Pancreas (tissue), 10 donors: ENCODE measurements around the gene CCDC12. TPM values are rescaled to one million over a fixed set of nuclear protein-coding genes. Genes with fewer than 3 reads are reported as not detected.

Experiments used
- ATAC-seq, 4 donors: fragments of 200-7000 bp; cut with Tn5 transposase; one replicate each; pipeline versions ENCODE4 v1.8.0 to v1.9.1; 2020; ENCODE audit warnings: mild to moderate bottlenecking in 4 of 4, moderate library complexity in 4 of 4
- DNase-seq, 6 donors: peaks; one replicate each; pipeline ENCODE4 v3.0.0-alpha.2; 2020
- FAIRE-seq: peaks from 2 replicates; lab custom pipeline; 2012; peaks lifted over from hg19 to GRCh38; lab: Jason Lieb, UNC
- H3K27ac ChIP-seq, 4 donors: fragments of 200-600 bp; sonication (generic); 1 replicate in 3 of 4; 2 replicates in 1 of 4; pipeline versions ENCODE4 v1.5.0 to v1.8.0; 2020
- H3K27me3 ChIP-seq, 4 donors: fragments of 200-600 bp; one replicate each; pipeline ENCODE4 v1.8.0; 2021
- H3K36me3 ChIP-seq, 3 donors: fragments of 200-600 bp; sonication (generic) in 1 of 3; one replicate each; pipeline versions ENCODE4 v1.5.0 to v1.8.0; 2020 to 2021
- H3K4me1 ChIP-seq, 3 donors: fragments of 200-600 bp; one replicate each; pipeline ENCODE4 v1.8.0; 2021
- H3K4me3 ChIP-seq, 4 donors: fragments of 200-600 bp; sonication (generic) in 2 of 4; one replicate each; pipeline versions ENCODE4 v1.5.0 to v1.8.0; 2020 to 2021
- H3K9me3 ChIP-seq, 4 donors: fragments of 200-600 bp; one replicate each; pipeline ENCODE4 v1.8.0; 2021
- WGBS, 2 donors: extraction: QIAGEN DNeasy Blood & Tissue Kit; methylation state at CpG; one replicate each; pipeline ENCODE4 v1.1.7; 2013; 5-methylcytosine and 5-hydroxymethylcytosine counted together
- intact Hi-C, 3 donors: fragments of 100-400 bp; cut with DNase I; formaldehyde crosslinking; loops; one replicate each; pipeline versions ENCODE4 v1.11.1 to v1.14.2; 2022
- polyA plus RNA-seq, 2 donors: library from polyadenylated mRNA; stranded (reverse); fragments of 200-250 nt; gene quantifications; one replicate each; pipeline ENCODE4 v1.2.3, GENCODE V29; 2013
- total RNA-seq, 6 donors: library from RNA; stranded (reverse); fragmentation: NEBNext Ultra II Directional in 4 of 6; extraction: Animal tissue kit (Norgen Biotek cat#: 25700) in 4 of 6; gene quantifications; one replicate each; pipeline versions ENCODE4 v1.2.1 to v1.2.4, GENCODE V29; 2021 to 2023
- TF ChIP-seq, protein P1 (sequence below), 4 donors: fragments of 200-600 bp; sonication (generic) in 3 of 4; IDR thresholded peaks; one replicate each; pipeline versions ENCODE4 v1.5.0 to v1.8.0; 2021; ENCODE audit warnings: antibody characterized with exemption in 4 of 4
- donor health status: healthy with polysubstance abuse.
- donor health status: DM: no; HTN: no; CAD: no; lungs with moderate emphysema.
- donor health status: DM: no; HTN: no; CAD: no.
- donor health status: control.
- donor health status: control.
- donor health status: Bipolar disorder and iron deficiency.
- donor health status: DM: yes; HTN: yes; CAD: no.
- donor health status: DM: no; HTN: no; CAD: no.
- donor health status: DM: no; HTN: no; CAD: no.
- donor health status: DM: yes; HTN: yes; CAD: no.

CCDC12 gene
- total and polyA plus RNA-seq, 8 donors: 20.7 to 82.8 (median 24.9) TPM

DNA sequence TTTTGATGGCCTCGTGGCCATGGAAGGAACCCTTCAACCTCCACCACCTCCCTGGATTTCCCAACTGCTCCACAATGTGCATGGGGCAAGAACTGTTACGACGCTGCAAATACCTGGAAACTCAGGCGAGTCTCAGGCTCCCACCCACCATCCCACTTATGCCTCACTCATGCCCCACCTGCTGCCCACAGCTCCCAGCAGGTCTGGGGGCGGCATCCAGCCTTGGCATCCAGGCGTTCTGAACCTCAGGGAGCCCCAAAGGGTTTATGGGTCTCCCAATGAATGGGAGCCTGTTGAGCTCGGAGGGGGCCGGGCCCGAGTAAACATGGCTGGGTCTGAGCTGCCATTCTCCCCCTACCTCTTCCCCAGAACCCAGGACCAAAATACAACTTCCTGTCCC lies 101.0 kb downstream of the CCDC12 start:
- Histone ChIP-seq H3K27ac (no peak overlapping the region), H3K9me3 (no peaks in the 10 kb centered on the region), H3K36me3 (no peaks in the 10 kb centered on the region), H3K27me3 (no peaks in the 10 kb centered on the region), H3K4me3 (no peak overlapping the region), H3K4me1 (no peaks in the 10 kb centered on the region)
- FAIRE-seq (no peak), DNase-seq (no peak), ATAC-seq (no peak)
- intact Hi-C loops: no loop called here
- WGBS, 2 donors: 83 to 90% methylated on average over 9 of the region's 9 CpGs
- TF ChIP-seq, protein P1, sequence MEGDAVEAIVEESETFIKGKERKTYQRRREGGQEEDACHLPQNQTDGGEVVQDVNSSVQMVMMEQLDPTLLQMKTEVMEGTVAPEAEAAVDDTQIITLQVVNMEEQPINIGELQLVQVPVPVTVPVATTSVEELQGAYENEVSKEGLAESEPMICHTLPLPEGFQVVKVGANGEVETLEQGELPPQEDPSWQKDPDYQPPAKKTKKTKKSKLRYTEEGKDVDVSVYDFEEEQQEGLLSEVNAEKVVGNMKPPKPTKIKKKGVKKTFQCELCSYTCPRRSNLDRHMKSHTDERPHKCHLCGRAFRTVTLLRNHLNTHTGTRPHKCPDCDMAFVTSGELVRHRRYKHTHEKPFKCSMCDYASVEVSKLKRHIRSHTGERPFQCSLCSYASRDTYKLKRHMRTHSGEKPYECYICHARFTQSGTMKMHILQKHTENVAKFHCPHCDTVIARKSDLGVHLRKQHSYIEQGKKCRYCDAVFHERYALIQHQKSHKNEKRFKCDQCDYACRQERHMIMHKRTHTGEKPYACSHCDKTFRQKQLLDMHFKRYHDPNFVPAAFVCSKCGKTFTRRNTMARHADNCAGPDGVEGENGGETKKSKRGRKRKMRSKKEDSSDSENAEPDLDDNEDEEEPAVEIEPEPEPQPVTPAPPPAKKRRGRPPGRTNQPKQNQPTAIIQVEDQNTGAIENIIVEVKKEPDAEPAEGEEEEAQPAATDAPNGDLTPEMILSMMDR (IDR thresholded peaks at IDR 0.05): no peak

DNA sequence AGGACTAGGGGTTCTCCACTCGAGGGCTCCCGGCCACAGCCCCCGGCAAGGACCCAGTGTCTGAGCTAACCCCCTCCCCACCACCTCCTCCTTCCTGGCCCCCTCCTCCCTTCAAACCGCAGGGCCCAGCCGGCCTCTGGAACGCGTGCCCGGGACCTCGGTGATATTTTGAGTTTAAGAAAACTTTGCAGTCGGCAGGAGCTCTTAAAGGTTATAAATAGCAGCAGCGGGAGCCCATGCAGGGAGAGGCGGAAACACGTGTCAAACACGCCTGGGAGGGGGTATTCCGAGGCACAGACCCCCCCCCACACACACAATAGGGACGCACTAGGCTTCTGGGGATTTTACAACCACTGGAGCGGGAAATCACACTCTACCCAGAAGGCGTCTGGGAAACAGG lies 102.1 kb downstream of the CCDC12 start:
- H3K27ac ChIP-seq: no peak overlapping the region
- ATAC-seq (no peak), DNase-seq (no peak), FAIRE-seq (no peak)
- no peaks in the 10 kb centered on the region for H3K4me1 ChIP-seq
- H3K4me3 ChIP-seq: no peak overlapping the region
- intact Hi-C loops: no loop called here
- no peaks in the 10 kb centered on the region for H3K36me3 ChIP-seq
- no peaks in the 10 kb centered on the region for H3K9me3 ChIP-seq
- 69 to 70% methylated on average over 18 of the region's 18 CpGs for WGBS, 2 donors
- H3K27me3 ChIP-seq: no peaks in the 10 kb centered on the region
- TF ChIP-seq, protein P1 (IDR thresholded peaks at IDR 0.05): no peak

DNA sequence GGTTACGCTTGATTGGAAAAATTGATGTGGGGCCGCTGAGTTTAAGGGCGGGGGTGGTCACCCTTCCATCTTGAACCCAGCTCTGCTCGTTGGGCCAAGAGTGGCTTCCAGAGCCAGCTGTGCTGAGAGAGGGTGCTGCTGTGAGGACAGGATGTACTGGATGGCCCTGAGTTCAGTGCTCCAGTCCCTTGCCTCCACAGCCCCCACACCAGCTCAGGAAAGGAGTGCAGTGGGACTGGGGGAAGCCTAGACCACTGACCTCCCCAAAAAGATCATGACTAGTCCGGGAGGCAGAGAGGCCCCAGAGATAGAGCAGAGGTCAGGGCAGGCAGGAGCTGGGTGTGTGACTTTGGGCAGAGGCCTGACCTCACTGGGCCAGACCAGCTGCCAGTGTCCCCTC lies 103.0 kb downstream of the CCDC12 start:
- intact Hi-C loops: no loop called here
- H3K9me3 ChIP-seq: no peaks in the 10 kb centered on the region
- no peak overlapping the region for H3K4me3 ChIP-seq
- H3K36me3 ChIP-seq: no peaks in the 10 kb centered on the region
- ATAC-seq: no peak
- TF ChIP-seq, protein P1 (IDR thresholded peaks at IDR 0.05): no peak
- no peak for FAIRE-seq
- no peak overlapping the region for H3K27ac ChIP-seq
- no peaks in the 10 kb centered on the region for H3K27me3 ChIP-seq
- H3K4me1 ChIP-seq: no peaks in the 10 kb centered on the region
- 68 to 77% methylated on average over 5 of the region's 5 CpGs for WGBS, 2 donors
- DNase-seq: no peak

Other genes with a start within 250 kb of the CCDC12 start
- gene MYL3, start 113.3 kb downstream of the CCDC12 start, total RNA-seq: 1 to 10 TPM in 1 of 6 donors, under 1 TPM in 3, not detected in 2; 0.26 to 2.4 (median 0.37) TPM
- 1 to 10 TPM; 1.0 to 2.5 TPM for gene MYL3, start 113.3 kb downstream of the CCDC12 start, polyA plus RNA-seq
- 1 to 10 TPM in 4 of 6 donors, under 1 TPM in 2; 0.49 to 2.9 (median 1.3) TPM for gene PTH1R, start 99.0 kb downstream of the CCDC12 start, total RNA-seq
- 10 to 100 TPM; 32.0 to 34.8 TPM for gene PTH1R, start 99.0 kb downstream of the CCDC12 start, polyA plus RNA-seq
- gene NBEAL2, start 2.9 kb upstream of the CCDC12 start, total RNA-seq: 10 to 100 TPM; 30.6 to 67.4 (median 37.1) TPM
- 100 to 1,000 TPM; 231 to 265 TPM for gene NBEAL2, start 2.9 kb upstream of the CCDC12 start, polyA plus RNA-seq
- gene SETD2, start 187.4 kb upstream of the CCDC12 start, total RNA-seq: 10 to 100 TPM; 20.5 to 35.3 (median 22.3) TPM
- gene SETD2, start 187.4 kb upstream of the CCDC12 start, polyA plus RNA-seq: 10 to 100 TPM in 1 of 2 donors, 1 to 10 TPM in 1; 9.6 to 13.8 TPM